NB4 (cell line): Measurements from ENCODE around the gene AFF1.

Experiments used
- MYC ChIP-seq: IDR thresholded peaks from 2 replicates; pipeline ENCODE4 v1.6.1; 2011; ENCODE audit warnings: low read depth, low read length
- POLR2A ChIP-seq: IDR thresholded peaks from 2 replicates; pipeline ENCODE4 v1.6.1; 2011; ENCODE audit warnings: mild to moderate bottlenecking; ENCODE audit not compliant: insufficient read length; ENCODE audit errors: extremely low read depth
- TF ChIP-seq, protein P1 (sequence below): IDR thresholded peaks from one replicate; pipeline ENCODE4 v1.5.1; 2012; ENCODE audit warnings: low read depth, low read length
- TF ChIP-seq, protein P2 (sequence below): IDR thresholded peaks from 2 replicates; pipeline ENCODE4 v1.6.1; 2011; ENCODE audit warnings: low read depth, low read length

DNA sequence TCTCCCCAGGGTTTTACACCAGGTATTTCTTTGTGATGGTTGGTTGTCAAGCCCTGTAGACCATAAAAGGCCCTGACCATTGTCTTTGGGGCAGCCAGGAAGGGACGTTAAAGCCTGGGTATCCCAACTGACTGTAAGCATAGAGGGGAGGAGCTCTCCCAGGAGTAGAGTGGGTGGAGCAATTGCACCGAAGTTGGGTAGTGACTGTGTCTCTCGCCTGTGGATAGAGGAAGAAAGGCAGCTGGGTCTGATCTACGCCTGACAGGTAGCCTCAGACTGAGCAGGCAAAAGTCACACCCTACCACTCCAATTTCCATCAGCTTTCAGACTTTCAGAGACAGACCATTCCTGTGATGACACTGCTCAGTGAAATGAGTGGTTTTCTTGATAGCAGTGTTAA lies 162.3 kb downstream of the AFF1 start:
- TF ChIP-seq, protein P1, sequence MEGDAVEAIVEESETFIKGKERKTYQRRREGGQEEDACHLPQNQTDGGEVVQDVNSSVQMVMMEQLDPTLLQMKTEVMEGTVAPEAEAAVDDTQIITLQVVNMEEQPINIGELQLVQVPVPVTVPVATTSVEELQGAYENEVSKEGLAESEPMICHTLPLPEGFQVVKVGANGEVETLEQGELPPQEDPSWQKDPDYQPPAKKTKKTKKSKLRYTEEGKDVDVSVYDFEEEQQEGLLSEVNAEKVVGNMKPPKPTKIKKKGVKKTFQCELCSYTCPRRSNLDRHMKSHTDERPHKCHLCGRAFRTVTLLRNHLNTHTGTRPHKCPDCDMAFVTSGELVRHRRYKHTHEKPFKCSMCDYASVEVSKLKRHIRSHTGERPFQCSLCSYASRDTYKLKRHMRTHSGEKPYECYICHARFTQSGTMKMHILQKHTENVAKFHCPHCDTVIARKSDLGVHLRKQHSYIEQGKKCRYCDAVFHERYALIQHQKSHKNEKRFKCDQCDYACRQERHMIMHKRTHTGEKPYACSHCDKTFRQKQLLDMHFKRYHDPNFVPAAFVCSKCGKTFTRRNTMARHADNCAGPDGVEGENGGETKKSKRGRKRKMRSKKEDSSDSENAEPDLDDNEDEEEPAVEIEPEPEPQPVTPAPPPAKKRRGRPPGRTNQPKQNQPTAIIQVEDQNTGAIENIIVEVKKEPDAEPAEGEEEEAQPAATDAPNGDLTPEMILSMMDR, result no peak
- TF ChIP-seq POLR2A (no peak), MYC (no peak)
- TF ChIP-seq, protein P2, sequence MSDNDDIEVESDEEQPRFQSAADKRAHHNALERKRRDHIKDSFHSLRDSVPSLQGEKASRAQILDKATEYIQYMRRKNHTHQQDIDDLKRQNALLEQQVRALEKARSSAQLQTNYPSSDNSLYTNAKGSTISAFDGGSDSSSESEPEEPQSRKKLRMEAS, result no peak
